ENCODE data around the gene PATJ. TPM values are rescaled to one million over a fixed set of nuclear protein-coding genes. Genes with fewer than 3 reads are reported as not detected.
"Not testable (repeated sequence)": the region's sequence is repeated elsewhere in the genome, so short reads cannot be mapped to it uniquely, and the experiment has no call there.

PATJ gene
- total RNA-seq, 4 donors from 2014 or later = 10.6 to 44.8 (median 26.1) TPM

DNA sequence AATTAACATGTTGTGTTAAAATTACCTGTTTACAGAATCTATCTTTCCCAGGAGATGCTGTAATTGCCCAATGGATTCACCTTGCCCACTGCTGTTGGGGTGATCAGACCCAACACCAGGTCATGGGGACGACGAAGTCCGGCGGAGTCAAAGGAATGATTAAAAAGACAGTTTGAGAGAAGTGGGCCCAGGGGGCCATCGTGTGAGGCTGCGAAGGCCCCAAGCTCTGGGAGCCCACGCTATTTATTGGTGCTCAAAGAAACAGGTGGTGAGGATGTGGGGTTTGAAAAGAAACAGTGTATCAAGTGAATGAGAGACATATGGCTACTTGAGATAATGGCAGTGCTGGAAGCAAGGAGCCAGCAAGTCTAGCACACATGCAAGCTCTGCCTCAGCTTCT is 436.1 kb downstream of the PATJ start:
- H3K4me3 ChIP-seq = no peak overlapping the region
- no peaks in the 10 kb centered on the region for H3K4me1 ChIP-seq
- intact Hi-C loops (cut with DNase I; ENCODE audit: low total_unique reads) = loop anchor here (10.0 kb wide), 1 partner anchor 226 kb away; no protein-coding TSS in a partner anchor
- H3K36me3 ChIP-seq = no peaks in the 10 kb centered on the region
- no peak overlapping the region for H3K27ac ChIP-seq
- TF ChIP-seq, protein P1, sequence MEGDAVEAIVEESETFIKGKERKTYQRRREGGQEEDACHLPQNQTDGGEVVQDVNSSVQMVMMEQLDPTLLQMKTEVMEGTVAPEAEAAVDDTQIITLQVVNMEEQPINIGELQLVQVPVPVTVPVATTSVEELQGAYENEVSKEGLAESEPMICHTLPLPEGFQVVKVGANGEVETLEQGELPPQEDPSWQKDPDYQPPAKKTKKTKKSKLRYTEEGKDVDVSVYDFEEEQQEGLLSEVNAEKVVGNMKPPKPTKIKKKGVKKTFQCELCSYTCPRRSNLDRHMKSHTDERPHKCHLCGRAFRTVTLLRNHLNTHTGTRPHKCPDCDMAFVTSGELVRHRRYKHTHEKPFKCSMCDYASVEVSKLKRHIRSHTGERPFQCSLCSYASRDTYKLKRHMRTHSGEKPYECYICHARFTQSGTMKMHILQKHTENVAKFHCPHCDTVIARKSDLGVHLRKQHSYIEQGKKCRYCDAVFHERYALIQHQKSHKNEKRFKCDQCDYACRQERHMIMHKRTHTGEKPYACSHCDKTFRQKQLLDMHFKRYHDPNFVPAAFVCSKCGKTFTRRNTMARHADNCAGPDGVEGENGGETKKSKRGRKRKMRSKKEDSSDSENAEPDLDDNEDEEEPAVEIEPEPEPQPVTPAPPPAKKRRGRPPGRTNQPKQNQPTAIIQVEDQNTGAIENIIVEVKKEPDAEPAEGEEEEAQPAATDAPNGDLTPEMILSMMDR (IDR thresholded peaks at IDR 0.05) = no peak
- no peak for TF ChIP-seq POLR2A (IDR thresholded peaks at IDR 0.05)
- no peaks in the 10 kb centered on the region for H3K27me3 ChIP-seq
- DNase-seq = no peak
- no peaks in the 10 kb centered on the region for H3K9me3 ChIP-seq

DNA sequence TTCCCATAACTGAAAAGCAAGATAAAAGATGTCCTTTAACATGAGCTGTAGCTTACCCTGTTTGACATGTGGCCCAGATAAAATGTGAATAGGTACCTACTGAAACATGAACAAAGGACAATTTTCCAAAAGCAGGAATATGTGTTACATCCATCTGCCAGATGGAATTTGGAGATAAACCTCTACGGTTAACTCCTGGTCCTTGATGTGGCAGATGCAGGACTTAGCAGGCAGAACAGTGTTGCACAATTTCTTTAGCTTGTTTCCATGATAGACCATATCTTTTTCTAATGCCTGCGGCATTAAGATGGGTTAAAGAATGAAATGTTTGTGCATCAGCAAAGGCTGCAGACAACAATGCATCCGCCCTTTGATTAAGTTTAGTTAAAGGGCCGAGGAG is 437.8 kb downstream of the PATJ start:
- intact Hi-C loops (cut with DNase I; ENCODE audit: low total_unique reads); H3K4me1 ChIP-seq; H3K4me3 ChIP-seq; H3K36me3 ChIP-seq; H3K27me3 ChIP-seq; H3K9me3 ChIP-seq; DNase-seq; H3K27ac ChIP-seq: not testable (repeated sequence)

DNA sequence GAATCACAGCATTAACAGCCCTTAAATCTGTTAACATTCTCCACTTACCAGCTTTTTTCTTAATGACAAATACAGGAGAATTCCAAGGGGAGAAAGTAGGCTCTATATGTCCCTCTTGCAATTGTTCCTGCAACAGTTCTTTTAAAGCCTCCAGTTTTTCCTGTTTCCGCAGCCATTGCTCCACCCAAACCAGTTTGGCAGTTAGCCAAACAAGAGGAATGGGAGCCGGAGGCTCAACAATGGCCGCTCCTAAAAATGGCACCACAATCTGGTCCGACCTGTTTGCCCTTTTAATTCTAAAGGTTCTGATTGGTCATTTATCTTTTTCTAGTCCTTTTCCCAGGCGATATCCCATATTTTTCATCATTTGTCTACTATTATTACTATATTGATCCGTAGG is 438.4 kb downstream of the PATJ start:
- intact Hi-C loops (cut with DNase I; ENCODE audit: low total_unique reads) = no loop called here
- no peak for DNase-seq

DNA sequence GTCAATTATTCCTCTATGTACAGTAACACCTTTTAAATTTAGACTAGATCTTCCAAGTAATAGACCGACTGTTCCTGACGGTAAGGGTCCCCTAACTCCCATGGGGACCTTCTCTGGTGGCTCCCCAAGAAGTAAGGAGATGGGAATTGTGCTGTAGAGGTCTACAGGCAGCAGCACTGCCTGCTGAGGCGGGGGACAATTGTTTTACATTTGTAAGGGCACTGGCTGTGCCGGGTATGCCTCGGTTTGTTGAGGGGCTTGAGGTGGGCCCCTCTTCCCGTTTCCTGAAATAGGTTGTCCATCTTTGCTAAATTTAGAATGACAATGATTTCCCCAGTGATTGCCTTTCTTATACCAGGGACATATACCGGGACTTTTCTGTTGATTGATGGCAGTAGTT is 439.3 kb downstream of the PATJ start:
- H3K4me1 ChIP-seq = no peaks in the 10 kb centered on the region
- no peak for TF ChIP-seq POLR2A (IDR thresholded peaks at IDR 0.05)
- TF ChIP-seq, protein P1 (IDR thresholded peaks at IDR 0.05) = no peak
- intact Hi-C loops (cut with DNase I; ENCODE audit: low total_unique reads) = no loop called here

More for the DNA sequence above, 438.4 kb downstream of the PATJ start:
- H3K27me3 ChIP-seq = no peaks in the 10 kb centered on the region
- H3K27ac ChIP-seq = no peak overlapping the region
- H3K4me3 ChIP-seq = no peak overlapping the region
- no peak for TF ChIP-seq POLR2A (IDR thresholded peaks at IDR 0.05)
- no peaks in the 10 kb centered on the region for H3K4me1 ChIP-seq
- H3K9me3 ChIP-seq = no peaks in the 10 kb centered on the region
- H3K36me3 ChIP-seq = no peaks in the 10 kb centered on the region

DNA sequence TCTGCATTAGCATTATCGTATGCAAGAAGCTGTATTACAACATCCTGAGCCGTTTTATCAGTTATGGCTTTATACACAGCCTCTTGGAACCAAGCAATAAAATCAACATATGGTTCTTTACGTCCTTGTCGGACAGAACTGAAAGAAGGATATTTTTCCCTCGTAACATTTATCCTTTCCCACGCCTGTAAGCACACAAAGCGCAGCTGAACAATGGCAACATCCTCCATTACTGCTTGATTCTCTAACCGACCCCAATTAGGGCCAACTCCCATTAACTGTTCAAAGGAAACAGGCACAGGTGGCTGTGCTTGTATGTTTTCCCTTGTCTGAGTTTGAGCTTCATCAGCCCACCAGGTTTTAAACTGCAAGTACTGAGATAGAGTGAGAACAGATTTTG is 439.9 kb downstream of the PATJ start:
- intact Hi-C loops (cut with DNase I; ENCODE audit: low total_unique reads); H3K9me3 ChIP-seq; H3K27ac ChIP-seq; H3K4me3 ChIP-seq; H3K4me1 ChIP-seq; H3K36me3 ChIP-seq; H3K27me3 ChIP-seq; DNase-seq: not testable (repeated sequence)

More for the DNA sequence above, 439.3 kb downstream of the PATJ start:
- Histone ChIP-seq H3K27ac (no peak overlapping the region), H3K9me3 (no peaks in the 10 kb centered on the region), H3K27me3 (no peaks in the 10 kb centered on the region), H3K4me3 (no peak overlapping the region), H3K36me3 (no peaks in the 10 kb centered on the region)
- DNase-seq = no peak

DNA sequence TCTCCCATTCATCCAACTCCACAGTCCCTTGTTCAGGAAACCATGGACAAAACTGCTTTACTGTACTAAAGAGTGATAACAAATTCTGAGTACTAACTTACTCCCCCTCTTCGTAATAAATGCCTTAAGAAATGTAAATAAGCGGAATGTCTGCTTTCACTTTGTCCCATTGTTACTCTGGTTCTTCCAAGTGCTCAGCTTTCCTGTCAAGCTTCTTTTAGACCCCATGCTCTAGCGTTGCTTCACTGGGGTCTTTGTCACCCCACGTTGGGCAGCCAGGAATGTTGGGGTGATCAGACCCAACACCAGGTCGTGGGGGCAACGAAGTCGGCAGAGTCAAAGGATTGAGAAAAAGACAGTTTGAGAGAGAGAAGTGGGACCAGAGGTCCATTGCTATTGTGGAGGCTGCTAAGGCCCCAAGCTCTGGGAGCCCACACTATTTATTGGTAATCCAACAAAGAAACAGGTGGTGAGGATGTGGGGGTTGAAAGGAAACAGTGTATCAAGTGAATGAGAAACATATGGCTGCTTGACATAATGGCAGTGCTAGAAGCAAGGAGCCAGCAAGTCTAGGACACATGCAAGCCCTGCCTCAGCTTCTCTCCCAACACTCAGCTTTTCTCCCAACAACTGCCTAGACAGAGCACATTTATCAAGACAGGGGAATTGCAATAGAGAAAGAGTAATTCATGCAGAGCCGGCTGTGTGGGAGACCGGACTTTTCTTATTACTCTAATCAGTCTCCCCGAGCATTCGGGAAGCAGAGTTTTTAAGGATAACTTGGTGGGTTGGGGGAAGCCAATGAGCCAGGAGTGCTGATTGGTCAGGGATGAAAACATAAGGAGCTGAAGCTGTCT is 441.1 kb downstream of the PATJ start:
- H3K36me3 ChIP-seq; DNase-seq; H3K4me3 ChIP-seq; intact Hi-C loops (cut with DNase I; ENCODE audit: low total_unique reads); H3K9me3 ChIP-seq; H3K4me1 ChIP-seq; H3K27ac ChIP-seq; H3K27me3 ChIP-seq: not testable (repeated sequence)

DNA sequence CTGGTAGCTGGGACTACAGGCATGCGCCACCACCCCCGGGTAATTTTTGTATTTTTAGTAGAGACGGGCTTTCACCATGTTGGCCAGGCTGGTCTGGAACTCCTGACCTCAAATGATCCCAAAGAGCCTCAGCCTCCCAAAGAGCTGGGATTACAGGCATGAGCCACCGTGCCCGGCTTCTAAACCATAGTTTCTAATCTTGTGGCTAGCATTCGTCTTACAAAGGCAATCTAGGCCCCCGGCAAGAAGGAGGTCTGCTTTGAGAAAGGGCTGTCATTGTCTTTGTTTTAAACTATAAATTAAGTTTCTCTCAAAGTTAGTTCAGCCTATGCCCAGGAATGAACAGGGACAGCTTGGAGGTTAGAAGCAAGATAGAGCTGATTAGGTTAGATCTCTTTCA is 442.1 kb downstream of the PATJ start:
- TF ChIP-seq POLR2A (IDR thresholded peaks at IDR 0.05) = no peak
- TF ChIP-seq, protein P1 (IDR thresholded peaks at IDR 0.05) = no peak
- no peaks in the 10 kb centered on the region for H3K4me1 ChIP-seq
- DNase-seq = no peak
- no peak overlapping the region for H3K27ac ChIP-seq
- H3K9me3 ChIP-seq = no peaks in the 10 kb centered on the region
- intact Hi-C loops (cut with DNase I; ENCODE audit: low total_unique reads) = no loop called here
- H3K27me3 ChIP-seq = no peaks in the 10 kb centered on the region
- no peaks in the 10 kb centered on the region for H3K36me3 ChIP-seq
- no peak overlapping the region for H3K4me3 ChIP-seq

DNA sequence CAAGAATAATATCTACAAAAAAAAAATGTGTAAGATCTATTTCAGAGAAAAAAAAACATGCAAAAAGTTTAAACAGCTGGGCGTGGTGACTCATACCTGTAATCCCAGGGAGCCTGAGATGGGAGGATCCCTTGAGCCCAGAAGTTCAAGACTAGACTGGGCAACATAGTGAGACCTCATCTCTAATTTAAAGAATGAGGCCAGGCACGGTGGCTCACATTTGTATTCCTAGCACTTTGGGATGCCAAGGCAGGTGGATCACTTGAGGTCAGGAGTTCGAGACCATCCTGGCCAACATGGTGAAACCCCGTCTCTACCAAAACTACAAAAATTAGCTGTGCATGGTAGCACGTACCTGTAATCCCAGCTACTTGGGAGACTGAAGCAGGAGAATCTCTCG is 443.0 kb downstream of the PATJ start:
- intact Hi-C loops (cut with DNase I; ENCODE audit: low total_unique reads); DNase-seq; H3K27ac ChIP-seq; H3K27me3 ChIP-seq; H3K36me3 ChIP-seq; H3K4me3 ChIP-seq; H3K9me3 ChIP-seq; H3K4me1 ChIP-seq: not testable (repeated sequence)
